T-helper 9 cell (primary cell): ENCODE results near the gene WNT7A.

Experiments used
- DNase-seq: peaks from one replicate; pipeline ENCODE4 v3.0.0-alpha.2; 2020

The WNT7A gene

DNA sequence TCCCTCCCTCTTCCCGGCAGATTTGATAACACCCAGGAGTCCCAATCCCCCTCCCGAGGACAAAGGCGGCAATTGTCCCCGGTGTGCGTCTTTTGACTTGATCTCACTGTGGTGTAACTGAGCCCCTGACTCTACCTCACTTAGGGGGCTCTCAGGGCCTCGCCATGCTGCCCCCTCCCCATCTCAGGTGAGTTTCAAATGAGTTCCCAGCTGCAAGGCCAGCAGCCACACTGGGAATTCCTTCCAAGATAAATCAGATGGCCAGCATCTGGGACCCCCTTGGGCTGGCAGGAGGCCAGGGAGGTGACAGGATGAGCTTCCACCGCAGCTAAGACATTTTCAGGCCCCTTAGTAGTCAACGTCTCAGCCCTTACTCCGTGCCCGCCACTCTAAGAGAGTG is 35.0 kb downstream of the WNT7A start:
- DNase-seq: no peak

DNA sequence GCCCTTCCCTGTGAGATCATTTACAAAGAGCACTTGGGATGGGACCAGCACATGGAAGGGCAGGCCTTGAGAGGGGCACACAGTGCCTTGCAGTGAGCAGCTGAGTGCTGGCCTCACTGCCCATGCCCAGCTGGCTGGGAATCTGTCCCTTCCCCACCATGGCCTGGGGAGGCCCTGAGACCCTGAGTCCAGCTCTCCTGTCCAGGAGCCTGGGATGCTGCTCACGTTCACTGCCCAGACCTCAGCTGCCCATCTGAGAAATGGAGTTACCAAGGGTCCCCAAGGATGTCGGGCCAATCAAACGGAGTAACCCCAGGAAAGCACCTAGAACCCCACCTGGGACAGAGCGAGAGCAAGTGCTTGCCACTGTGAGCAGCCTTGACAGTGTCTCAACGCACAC is 35.6 kb downstream of the WNT7A start:
- DNase-seq: no peak

DNA sequence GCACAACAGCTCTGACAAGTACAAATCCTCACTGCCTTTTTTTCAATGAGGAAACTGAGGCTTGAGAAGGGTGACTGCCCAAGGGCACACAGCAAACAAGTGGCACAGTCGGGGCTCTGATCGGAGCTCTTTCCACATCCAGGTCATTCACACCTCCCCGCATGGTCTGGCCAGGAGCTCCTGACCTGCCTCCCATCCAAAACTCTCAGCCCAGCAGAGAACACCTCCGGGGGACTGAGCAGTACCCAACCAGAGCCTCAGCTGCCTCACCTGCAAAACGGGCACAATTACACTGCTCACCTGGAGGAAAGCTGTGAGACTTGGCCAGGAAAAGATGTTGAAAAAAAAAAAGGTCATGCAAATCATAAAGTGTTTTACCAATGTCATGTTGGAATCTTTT is 36.5 kb downstream of the WNT7A start:
- DNase-seq: no peak

DNA sequence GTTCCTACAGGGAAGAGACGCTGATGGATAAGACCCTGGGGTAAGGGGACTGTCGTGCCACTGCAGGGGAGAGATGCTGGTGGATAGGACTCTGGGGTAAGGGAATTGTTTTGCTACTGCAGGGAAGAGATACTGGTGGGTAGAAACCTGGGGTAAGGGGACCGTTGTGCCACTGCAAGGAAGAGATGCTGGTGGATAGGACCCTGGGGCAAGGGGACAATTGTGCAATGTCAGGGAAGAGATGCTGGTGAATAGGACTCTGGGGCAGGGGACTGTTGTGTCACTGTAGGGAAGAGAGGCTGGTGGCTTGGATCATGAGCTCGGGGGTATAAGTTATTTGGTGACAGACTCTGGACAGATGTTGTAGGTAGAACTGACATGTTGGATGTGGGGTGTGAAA is 37.6 kb downstream of the WNT7A start:
- no peak for DNase-seq

DNA sequence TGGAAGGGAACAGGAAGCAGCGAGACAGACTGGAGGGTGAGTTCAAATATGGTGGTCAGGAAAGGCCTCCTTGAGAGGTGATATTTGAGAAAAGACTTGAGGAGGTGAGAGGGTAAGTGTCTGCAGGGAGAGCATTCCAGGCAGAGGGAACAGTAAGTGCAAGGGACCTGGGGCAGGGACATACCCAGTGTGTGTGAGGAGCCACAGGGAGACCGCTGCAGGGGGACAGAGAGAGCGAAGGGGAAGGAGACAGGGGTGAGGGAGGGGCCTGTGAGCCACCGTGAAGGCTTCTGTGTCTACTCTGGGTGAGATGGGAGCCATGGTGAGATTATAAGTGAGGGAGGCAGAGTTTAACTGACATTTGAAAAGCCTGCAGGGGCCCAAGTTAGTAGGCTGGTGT is 38.0 kb downstream of the WNT7A start:
- DNase-seq: no peak

DNA sequence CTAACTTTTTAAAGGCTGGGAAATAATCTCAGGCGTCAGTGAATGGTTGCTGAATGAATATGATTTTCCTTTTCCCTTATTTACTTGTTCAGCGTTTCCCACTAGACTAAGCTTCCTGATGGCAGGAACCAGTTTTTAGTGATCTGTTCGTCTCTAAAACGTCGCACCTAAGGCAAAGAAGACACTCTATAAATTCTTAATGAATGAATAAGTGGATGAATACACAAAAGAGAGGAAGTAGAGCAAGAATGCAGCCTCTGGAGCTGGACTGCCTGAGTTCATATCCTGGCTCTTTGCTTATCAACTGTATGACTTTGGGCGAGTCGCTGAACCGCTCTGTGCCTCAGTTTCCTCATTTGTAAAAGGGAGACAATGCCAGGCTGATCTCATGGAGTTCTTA is 38.7 kb downstream of the WNT7A start:
- DNase-seq: no peak

DNA sequence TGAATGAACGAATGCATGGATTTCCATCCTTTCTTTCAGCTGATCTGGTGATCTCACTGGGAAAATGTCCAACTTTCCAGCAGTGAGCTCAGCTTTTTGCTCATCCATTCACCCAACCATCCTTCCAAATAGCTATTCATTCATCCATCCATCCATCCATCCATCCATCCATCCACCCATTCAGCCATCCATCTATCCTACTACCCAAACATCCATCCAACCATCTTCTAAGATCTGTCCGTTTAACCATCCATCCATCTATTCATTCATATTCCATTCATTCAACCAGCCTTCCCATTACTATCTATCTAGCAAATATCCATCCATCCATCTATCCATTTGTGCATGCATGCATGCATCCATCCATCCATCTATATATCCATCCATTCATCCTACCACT is 39.4 kb downstream of the WNT7A start:
- no peak for DNase-seq

DNA sequence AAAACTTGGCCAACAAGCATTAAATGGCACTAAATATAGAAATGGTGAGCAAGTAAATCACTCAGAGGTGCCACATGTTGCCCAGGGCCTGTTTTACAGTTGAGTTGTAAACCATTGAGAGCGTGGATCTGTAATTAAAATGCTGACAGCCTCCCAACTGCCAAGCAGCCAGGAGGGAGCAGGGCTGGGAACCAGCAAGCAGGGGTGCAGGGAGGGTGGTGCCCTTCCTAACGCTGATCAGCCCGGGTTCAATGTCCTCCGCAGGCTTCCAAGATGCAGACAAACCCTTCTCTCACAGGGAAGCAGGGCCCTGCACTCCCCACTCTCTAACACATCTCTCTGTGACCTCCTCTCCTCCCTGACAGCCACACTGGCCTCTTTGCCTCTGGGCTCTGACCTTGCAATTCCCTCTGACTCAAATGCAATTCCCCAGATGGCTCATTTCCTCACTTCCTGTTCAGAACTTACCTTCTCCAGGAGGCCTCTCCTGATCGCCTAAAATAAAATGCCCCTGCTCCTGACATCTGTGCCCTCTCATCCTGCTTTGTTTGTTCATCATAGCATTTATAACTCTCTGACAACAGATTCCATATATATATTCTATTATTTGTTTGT is 40.0 kb downstream of the WNT7A start:
- DNase-seq: no peak

DNA sequence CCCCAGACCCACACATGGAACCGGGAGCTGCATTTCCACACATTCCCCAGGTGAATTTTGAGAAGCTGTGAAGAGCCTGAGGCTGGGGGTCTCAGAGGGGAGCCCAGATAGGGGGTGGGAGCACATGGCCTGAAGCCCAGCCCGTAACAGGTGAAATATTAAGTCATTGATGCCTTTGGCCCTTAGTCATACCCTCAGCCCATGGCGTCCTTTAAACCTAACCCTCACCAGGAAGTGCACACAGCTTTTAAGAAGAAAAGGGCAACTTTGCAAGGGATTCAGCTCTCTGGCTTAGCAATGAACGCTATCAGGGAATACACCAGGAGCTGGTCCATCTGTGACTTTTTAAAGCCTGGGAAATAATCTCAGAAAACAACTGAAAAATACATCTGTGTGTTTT is 40.6 kb downstream of the WNT7A start:
- no peak for DNase-seq

DNA sequence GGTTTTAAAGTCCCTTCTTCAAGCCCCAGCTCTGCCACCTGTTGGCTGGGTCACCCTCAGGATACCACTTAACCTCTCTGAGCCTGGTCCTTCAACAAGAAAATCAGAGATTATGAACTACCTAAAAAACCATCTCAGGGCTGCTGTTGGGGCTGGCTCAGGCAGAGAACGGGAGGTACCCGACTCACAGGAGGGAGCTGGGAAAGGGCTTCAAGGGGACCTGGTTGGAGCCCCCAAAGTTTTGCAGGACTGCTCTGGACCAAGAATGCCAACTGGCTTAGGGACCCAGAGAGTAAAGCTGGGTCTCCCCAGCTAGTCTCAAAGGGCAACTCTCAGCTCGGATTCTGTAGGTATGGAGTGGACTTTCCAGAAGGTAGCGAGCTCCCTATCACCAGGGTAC is 41.5 kb downstream of the WNT7A start:
- no peak for DNase-seq

DNA sequence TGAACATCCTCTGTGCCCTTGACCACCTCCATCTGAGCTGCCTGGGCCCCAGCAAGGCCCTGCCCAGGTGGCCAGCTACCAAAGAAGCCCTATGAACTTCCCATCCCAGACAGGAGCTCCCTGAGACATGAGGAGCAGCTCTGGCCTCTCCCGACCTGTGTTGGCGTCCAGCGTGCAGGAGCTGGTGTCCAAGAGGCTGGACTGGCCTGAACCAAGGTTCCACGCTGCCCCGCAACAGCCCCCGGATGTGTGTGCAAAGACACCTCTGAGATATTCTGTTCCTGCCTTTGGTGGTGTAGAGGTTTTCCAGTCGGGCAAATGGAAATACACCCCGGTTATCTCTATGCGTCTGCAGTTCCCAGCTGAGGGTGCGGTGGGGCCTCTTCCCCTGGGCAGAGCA is 42.1 kb downstream of the WNT7A start:
- DNase-seq: no peak

DNA sequence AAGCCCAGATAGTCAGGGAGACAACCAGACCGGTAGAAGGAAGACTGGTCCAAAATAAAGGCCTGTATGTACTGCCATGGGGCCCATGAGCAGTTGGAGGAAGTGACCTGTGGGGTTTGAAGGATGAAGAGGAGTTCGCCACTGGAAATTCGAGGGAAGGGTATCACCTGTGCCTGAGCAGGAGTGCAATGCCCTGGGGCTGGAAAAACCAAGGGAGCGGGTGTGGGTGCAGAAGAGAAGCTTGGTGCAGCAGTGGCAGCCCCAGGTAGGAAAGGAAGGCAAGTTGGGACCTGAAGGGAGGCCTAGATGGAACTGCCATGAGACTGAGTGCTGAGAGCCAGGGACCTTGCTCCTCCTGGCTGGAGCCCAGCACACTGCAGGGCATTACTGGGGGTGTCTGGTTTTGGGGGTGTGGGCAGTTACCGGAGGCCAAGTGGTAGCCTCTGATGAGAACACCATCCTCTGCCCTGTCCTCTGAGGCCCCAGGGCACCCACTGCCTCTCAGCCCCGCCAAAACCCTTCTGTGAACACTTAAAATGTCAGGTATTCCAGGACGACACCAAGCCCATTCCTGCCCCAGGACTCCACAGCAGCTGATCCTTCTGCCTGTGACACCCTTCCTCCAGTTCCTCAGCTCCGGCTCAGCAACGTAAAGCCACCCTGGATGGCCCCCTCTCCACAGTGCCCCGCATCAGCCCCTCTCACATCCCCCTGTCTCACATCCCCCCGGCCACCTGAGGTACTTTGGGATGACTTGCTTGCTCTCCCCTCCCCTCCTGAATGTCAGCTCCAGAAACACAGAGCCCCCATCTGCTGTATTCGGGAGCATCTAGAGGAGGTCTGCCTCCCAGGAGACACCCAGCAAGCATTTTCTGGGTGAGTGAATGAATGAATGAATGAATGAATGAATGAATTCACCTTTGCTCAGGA is 42.9 kb downstream of the WNT7A start:
- DNase-seq: no peak

DNA sequence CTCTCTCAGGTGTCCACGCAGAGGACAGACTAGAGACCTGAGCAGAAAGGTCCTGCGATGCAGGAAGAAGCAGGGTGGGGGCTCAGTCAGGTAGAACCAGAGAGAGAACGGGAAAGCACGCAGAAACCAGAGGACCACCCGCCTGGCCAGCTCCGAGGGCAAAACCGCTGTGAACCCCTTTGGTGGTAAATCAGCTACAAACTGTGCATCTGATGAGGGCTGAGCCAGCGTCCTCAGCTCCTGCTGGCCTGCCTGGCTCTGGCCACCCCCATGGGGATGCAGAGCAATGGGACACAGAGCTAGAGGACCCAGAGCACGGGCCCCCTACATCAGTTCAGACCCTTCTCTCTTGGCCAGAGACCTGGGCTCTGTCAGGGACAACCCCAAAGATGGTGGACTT is 44.6 kb downstream of the WNT7A start:
- DNase-seq: no peak

DNA sequence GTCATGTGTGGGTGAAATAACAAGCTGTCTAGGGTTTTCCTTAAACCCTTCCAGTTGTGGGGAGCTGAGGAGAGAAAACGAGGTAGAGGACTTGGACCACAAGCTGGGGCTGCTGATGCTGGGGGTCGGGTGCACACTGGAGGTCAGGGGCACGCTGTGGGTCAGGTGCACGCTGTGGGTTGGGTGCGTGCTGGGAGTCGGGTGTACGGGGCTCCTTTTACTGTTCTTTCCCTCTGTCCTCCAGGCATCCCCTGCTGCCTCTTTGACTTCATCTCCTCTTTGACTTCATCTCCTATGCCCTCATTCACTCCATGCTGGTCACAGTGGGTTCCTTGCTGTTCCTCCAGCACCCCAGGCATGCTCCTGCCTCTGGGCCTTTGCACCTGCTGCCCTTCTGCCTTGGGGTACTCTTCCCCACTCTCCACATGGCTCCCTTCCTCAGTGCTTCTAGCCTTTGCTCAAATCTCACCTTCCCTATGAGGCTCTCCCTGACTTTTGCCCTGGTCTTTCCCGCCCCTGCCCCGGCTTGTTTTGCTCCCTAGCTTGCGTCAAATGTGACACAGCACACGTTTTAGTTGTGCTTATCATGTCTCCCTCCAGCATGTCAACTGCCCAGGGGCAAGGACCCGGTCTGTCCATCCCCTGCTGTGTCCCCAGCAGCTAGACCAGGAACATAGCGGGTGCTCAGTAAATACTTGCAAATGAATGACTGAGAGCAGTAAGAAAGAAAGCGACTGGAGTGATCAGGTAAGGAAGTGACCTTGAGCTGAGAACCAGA is 45.4 kb downstream of the WNT7A start:
- no peak for DNase-seq

DNA sequence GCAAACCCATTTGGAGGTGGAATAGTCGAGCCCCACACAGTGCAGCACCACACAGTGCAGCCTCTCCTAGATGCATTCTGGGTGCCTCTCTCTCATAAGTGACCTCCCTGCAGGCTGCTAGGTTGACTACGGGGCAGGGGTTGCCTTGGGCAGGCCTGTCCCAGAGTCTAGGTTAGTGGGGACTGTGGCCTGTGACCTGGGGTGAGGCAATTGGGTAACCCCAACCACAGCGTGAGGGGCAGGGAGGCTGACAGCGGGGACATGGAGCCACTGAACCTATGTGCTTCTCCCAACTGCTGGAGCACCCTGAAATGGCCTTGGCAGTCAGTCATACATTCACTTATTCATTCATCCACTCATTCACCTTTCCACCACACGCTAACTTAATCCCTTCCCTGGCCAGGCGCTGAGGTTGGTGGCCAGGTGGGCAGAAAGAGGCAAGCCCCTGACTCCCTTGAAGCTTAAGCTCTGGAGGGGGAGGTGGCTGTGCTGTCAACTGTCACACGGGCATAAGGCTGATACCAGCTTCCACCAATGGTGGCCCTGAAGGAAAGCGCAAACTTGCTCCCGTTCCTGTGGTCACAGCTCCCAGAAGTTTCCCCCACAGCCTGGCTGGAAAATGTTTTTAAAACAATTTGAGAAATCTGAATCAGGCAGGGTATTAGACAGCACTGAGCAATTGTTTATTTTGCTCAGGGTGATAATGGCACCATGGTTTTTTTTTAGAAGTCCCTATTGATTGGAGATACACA is 46.2 kb downstream of the WNT7A start:
- no peak for DNase-seq

DNA sequence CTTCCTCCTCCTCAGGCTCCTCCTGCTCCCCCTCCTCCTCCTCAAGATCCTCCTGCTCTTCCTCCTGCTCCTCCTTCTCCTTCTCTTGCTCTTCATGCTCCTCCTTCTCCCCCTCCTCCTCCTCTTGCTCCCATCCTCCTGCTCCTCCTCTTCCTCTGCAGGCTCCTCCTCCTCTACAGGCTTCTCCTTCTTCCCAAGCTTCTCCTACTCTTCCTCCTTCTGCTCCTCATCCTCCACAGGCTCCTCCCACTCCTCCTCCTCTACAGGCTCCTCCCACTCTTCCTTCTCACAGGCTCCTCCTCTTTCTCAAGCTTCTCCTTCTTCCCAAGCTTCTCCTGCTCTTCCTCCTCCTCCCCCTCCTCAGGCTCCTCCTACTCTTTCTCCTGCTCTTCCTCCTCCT is 47.7 kb downstream of the WNT7A start:
- no peak for DNase-seq

DNA sequence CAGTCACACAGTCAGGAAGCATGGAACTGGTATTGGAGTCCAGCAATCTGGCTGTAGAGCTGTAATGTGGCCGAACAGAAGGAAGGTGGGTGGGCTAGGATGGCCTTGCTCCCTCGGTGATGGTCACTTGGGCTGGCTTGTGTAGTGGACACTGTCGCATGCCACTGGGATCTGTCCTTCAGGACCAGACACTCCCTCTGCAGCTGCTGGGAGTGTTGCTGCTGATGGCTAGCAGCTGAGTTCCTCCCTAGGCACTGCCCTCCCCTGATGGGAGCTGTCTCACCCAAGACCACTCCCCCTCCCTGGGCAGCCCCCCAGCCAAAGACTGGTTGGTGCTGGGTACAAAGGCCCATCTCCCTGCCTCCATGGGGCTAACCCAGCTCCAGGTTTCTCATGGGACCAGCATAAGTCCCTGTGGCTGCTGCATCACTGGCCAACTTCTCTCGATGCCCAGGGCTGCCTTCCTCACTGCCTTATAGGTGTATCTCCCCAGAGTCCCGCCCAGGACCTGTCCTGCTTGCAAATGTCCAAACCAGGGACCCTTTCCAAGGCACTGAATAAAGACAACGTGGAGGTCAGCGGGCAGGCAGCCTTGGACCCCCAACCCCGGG is 48.4 kb downstream of the WNT7A start:
- no peak for DNase-seq

DNA sequence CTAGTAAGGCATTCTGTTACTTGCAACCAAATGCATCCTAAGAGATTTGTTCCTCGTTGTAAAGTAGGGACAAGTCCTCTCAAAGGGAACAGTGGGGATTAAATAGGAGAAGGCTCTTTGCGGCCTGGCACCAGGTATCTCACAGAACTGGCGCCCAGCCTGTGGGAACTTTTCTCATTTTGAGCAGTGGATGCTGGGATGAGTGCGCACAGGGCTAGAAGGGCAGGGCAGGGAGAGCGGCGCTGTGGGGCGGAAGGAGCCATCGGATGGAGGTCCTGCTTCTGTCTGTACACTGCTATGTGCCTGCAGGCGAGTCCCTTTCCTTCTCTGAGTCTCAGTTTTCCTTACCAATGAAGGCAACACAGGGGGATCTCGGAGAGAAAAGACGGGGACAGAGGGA is 50.6 kb downstream of the WNT7A start:
- DNase-seq: no peak

DNA sequence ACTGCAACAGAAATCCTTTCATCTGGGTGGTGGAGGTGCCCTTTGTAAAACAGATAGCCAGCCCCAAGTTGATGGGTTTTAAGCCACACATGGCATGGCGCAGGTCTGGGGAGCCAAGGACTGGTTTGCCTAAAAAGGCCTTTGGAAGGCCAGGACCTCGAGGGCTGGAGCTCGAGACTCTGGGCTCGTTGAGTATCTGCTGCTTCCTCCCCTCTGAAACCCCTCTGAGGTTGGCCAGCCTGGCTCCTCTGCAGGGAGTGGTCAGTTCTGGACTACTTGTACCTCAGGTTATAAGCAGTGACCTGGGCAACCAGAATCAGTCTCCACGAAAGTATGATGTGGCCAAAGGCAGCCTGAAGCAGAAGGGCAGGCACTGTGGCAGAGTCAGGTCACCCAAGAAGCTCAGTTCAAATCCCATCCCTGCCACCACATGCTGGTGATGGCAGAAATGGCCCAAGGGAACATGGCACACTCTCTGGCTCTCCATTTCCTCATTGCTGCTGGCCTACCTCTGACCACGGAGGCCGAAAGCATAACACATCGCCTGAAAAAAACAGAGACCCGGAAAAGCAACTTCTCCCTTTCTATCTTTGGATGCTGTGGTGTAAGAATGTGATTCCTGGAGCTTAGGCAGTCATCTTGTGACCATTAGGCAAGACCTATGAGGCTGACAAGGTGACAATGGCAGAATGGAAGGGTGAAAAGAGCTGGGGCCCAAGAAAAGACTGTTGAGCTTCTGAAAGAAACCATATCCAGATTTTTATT is 51.2 kb downstream of the WNT7A start:
- DNase-seq: no peak

DNA sequence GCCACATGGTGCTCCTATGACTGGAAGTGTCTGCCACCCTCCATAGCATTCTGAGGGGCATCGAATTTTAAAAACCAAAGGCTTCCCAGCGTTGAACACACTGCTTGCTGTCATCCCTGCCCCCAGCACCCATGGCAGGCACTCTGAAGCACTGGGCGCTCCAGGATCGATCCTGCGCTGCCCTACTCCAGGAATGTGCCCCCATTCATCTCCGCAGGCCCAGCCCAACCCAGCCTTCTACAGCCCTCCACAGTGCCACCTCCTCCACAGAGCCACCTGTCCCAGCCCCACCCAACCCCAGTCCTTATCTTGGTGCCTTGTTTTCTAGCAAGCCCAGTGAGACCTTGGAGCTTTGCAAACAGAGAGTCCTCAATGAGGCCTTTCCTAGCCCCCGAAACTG is 52.2 kb downstream of the WNT7A start:
- no peak for DNase-seq

DNA sequence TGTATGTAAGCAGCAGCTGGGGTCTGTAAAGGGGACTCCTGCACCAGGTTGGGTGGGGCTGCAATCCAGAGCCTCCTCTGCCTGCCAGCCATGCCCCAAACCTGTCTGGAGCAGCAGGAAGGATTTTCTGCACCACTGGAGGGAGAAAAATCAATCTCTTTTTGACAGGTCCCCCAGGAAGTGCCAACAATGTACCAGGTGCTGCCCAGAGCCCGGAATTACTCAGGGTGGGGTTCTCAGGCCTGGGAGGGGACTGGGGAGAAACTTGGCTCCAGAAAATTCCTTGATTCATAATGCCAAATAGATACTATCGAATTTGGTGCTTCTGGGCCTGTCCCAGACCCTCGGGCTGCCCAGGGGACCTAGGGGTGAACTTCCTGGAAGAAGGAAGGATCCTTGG is 52.6 kb downstream of the WNT7A start:
- no peak for DNase-seq

DNA sequence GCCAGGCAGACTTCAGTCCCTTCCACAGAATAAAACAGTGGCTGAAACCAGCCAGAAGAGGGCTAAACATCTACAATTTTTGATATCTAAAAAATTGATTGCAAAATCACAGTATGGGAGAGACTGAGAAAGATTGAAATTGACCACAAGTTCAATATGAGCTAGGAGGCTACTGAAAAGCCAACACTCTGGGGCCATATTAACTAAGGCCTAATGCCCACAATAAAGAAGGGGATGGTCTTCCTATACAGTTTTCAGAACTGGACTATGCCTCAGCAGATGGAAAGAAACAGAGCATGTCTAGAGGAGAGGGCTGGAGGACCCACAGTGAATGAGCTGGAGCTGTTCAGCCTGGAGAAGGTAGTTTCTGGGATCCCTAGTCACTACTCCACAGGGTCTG is 53.2 kb downstream of the WNT7A start:
- DNase-seq: no peak
